GM19351 (cell line): Measurements from ENCODE around the gene RSPO3.

ENCODE experiments used
- ATAC-seq: cut with Tn5 transposase; IDR thresholded peaks from one replicate; pipeline ENCODE4 v1.9.1; 2021; ENCODE audit warnings: mild to moderate bottlenecking, moderate library complexity; ENCODE audit not compliant: unreplicated experiment

The RSPO3 gene

DNA sequence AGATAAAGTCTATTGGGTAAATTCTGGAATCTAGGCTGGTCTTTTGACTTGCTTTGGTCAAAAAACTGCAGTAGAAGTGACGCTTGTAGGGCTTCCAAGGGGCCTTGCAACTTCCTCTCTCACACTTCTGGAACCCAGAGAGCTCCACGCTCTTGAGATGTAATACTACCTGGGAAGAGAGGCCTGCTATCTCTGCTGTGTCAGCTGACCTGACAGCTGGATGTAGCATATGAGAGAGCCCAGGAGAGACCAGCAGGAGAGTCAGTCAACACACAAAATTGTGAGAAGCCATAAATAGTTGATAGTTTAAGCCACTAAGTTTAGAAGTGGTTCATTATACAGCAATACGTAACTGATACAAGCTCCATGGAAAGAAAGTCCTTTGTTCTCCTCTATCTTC, 7.8 kb upstream of the RSPO3 start:
- ATAC-seq: no peak

DNA sequence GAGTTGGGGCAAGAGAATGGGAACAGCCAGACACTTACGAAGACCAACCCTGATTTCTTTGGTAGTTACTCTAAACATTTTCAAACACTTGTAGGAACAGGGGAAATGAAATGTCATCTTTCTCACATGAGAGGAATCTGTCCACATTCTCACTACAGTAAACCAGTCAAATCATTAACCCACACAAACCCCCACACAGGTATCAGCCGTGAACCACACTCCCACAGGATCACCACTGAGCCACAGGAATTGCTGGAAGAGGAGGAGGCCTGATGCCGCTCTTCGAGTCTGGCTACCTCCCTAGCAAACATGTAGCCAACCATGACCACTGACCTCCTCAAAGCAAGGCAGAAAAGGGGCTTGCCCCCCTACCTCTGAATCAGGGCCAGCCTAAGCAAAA, 6.9 kb upstream of the RSPO3 start:
- ATAC-seq: no peak

DNA sequence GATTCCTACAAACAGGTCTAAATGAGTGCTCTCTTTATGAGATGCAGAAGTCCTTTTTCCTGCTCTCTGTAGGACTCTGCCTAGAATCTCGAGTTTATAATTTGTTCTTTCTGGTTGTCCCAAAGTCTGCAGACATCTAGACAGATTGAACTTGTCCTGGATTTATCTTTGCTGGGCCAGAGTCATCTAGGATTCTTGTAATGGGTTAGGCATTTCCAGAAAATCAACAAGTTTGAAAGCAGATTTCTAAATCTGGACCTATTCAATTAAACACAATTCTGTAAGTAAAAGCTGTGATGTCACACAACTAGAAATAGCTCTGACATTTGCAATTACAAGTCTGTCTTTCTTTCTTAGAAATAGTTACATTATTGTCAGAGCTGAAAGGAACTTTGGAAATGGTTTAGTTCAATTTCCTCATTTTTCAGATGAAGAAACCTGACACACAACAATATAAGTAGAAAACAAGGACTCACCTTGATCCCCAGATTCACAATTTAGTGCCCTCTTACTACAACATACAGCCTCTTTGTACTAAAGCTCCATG, 4.2 kb upstream of the RSPO3 start:
- no peak for ATAC-seq

DNA sequence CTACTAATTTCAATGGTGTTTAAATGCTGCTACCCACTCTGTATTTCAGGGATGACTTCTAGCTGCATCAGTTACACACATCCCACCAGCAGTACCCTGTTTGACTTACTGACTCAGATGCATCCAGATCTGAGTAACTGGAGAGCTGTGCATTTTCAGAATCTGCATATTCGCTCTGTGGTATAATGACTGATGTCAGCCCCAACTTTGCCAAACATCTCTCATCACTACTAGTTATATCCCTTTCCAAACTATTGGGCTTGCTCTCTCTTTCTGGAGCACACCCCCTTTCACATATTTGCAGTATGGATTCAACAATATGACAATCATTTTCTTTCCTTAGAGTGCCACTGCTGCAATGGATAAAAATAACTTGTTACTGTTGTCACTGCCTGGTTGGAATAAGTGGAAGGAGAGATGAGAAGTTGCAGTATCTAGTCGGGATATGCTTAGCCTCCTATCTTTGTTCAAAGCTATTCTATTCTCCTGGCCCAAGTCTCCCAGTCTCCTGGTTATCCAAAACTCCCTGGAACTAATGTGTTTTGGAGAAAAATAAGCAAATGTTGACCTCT, 3.3 kb upstream of the RSPO3 start:
- ATAC-seq: no peak

DNA sequence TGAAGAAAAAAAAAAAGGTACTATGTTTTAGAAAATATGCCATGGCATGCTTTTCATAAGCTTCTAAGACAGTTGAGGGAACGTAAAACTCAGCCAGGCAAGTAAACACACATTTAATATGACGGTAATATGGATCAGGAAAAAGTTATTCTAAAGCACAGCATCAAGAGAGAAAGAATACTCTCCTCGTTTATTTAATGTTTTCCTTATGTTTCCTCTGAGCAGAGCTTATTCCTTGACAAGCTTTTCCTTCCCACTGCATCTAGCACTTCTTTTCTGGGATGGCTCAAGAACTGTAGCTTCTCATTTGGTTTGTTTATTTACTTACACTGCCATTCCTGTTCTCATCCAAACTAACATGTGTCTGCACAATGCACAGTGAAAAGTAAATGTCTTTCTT, 2.7 kb upstream of the RSPO3 start:
- ATAC-seq: no peak

DNA sequence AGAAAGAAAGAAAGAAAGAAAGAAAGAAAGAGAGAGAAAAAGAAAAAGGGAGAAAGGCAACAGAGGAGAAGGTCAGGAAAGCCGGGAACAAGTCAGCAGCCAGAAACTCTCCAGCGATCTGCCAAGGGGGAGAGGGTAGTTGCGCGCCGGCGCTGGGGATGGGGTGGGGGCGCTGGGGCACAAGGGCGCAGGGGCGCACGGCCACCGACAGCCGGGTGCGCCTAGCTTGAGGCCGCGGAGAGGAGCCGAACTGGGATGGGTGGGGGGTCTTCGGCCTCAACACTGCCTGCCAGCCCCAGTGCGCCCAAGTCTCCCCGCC, 533 bp upstream of the RSPO3 start:
- ATAC-seq: no peak

DNA sequence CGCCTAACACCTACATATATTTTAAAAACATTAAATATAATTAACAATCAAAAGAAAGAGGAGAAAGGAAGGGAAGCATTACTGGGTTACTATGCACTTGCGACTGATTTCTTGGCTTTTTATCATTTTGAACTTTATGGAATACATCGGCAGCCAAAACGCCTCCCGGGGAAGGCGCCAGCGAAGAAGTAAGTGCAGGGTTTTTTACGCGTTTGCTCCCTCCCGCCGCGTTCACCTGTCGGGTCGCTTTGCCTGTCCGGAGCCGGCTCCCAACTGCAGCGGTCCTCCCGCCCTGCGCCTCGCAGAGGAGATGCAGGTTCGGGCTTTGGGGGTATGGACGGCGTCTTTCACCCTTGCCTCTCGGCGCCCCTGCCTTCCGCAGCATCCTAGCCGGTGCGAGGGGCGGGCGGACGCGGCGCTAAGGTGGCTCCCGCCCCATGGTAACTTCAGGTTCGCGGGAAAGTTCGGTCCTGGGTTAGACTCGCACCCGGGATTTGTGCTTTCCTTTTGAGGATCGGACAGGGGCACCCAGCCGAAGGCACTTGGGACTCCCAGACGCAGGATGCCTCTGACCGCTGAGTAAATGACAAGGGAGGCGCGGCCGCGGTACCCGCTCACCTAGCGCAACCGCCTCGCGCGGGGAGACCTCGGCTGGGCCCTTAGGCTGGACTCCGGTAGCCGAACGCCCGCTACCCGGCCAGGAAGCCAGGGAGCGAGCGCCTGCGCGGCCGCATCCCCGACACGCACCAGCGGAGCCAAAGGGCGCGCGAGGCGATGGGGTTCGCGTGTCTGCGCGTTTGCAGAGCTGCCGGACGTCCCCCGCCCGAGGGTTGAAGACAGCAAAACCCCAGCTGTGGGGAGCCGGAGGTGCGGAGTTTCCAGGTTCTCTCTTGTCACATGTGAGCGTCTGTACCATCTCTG, 891 bp downstream of the RSPO3 start:
- ATAC-seq: peak; percentile 40

DNA sequence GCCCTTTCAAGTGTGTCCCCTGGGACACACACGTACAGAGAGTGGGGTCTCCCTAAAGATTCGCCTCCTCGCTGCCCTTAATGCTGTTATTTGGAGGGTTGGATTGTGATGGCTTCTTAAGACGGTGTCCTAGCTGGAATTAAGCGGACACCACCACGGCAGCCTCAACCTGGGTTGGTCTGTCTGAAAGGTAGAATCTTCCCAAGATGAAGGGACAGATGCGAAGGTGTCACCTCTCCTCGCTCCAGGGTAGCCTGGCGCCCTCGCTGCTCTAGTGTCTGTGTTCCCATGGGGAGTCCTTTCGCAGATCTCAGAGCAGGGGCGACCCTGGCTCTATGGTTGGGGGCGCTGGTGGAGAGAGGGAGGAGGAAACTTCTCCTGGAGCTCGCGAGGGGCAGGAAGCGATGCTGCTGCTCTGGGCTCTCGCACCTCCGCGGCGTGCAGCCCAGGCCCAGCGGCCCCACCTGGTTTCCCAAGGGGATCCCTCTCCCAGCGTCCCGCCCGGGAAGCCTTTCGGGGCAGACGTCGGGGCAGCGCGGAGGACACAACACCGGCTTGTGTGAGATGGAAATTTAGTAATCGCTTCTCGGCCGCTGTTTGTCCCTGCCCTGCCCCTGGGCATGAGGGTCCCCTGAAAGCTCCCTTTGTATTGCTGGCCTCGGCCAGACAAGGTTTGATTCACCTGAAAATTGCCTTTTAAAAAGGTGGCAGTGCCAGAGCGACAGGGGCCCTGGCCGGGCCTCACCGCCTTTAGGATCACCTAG, 1.7 kb downstream of the RSPO3 start:
- peak; percentile 8 for ATAC-seq

DNA sequence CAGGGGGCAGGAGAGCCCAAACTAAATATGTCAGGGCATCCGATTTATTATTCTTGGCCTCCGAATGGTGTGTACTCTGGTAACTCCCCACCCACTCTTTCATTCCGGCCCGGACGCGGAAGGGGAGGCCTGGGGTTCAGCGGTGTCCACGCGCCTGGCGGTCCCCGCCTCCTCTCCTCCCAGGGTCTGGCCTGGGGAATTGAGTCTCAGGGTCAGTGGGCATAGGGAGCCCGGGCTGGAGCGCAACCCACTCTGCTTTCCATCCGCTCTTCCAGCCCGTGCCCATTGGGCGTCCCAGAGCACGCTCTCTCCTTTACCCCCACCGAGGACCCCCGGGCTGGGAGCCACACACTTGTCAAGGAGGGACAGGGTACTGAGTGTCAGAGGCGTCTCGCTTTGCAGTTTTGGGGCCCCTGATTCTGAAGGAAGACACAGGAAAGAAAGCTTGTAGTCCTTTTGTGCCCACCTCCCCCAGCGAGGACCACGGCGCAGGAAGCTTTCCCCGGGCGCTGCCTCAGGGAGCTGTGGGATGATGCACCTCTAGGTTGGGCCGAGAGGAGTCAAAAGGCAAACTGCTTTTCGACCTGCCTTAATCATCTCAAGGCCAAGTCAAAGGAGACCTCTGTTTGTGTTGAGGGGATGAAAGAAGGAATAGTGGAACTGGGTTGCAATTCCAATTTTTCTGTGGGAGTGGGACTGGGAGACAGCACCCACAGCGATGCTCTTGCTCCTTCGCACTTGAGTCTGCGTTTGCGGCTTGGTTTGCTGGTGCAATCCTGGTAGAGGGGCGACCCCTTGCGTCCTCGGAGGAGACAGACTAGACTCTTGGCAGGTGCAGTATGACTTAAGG, 2.5 kb downstream of the RSPO3 start:
- peak; percentile 77 for ATAC-seq

DNA sequence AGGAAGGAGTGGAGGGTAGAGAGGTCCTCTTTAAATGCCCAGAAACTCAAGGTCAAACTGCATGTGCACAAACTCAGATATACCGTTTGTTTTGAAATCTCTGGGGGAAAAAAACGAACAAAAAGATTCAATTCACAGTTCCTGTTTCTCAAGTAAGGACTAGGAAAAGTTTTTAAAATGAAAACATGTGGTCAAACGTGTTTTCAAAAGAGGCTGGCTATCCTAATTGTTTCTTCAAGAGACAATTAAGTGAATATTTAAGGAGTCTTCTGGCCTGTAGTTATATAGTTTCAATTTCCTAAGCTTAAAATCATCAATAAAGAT, 3.1 kb downstream of the RSPO3 start:
- no peak for ATAC-seq

DNA sequence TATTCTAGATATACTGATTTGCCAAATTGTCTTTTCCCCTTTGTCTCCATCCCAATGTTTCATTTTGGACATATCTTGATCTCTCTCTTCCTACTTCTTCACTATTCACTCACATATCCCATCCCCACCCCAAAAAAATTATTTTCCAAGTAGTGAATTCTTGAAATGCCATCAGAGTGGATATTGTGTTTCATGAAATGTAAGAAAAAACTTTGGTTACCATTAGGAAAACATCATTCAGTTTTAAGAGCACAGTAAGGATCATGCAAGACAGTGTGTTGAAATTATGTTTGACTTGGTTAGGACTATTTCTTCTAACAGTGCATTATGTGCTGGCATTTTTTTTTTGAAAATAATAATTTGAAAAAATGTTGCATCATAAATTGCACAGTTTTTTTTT, 5.7 kb downstream of the RSPO3 start:
- no peak for ATAC-seq

DNA sequence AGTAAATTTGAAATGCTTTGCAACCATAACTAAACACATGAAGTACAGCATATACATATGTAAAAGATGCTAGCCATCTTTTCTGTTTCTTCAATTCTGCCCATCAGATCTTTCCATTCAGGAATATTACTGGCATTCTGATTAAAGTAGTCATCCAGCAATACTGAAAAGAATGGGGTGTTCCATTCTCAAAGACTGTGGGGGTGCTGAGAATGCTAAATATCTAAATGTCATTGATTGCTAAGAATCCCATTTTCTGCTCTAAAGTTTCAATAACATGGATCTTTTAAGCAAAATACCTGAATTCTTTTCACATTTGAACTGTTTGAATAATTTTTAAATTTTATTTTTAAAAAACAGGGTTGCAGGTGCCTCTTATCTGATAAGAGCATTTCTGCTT, 6.2 kb downstream of the RSPO3 start:
- no peak for ATAC-seq

DNA sequence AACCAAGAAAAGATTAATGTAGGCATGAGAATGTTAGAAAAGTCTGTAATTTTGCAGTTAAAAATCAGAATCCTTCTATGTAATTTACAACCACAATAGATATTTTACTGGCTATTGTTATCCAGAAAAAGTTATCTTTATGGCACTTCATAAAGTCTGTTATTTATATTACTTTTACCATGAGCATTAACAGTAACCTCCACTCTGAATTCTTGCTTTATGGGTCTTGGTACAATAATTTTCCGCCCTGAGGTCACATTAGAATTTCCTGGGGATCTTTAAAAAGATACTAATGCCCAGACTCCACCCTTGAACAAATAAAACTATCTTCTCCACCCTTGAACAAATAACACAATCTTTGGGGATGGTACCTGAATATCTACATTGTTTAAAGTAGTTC, 9.6 kb downstream of the RSPO3 start:
- ATAC-seq: no peak

DNA sequence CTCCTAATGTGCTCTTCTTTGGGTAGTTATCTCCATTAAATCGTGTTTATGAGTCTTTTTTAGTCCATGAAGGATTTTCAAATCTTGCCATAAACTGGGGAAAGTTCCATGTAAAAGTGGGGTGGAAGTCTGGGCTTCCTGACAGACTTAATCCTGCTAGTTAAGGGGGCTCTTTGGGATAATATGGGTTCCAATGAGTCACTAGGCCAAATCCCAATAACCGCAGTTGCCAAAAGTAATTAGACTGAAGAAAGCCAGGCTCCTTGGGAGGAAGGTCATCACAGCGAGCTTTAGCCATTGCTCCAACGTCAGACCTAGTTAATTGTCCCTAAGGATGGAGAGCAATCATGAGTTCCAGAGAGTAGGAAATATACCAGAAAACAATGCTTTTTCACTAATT, 10.8 kb downstream of the RSPO3 start:
- no peak for ATAC-seq

DNA sequence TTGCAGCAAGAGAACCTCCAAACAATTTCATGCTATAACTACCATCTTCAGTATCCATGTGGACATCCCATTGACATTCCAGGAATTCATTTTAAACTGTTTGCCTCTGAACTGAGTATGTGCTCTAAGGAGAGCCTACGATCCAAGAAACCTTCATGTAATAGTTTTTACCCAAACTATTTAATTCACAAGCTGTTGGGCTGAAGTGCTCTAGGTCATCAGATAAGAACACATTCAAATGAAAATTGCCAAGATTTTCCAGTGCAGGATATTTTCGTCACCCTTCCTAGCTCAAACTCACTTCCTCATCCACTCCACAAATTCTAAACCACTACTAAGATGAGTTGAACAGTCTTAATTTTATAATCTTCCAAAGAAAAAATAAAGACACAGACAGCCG, 12.8 kb downstream of the RSPO3 start:
- no peak for ATAC-seq

DNA sequence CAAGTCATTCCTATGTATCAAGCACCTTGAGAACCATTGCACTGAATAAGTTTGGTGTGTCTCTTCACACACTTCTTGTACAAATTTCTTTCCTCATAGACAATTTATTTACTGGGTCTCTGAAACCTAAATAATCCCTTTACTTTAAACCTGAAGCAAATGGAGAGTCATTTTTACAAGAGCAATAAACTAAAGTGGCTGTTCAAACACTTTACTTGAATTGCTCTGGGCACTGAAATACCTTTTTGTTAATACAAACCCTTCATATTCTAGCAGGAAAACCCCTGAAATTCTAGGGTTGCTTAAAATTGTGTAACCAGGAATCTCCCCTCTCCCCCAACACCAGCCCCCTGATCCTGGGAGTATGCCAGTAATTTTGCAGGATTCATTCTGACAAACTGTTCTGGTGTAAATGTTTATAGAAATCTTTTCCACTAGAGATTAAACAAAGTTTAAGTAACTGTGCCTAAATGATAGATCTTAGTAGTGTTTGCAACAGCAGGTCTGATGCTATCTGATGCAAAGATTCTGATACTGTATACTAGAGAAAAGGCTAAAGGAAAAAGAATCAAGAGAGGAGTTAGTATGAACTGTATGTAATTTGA, 13.4 kb downstream of the RSPO3 start:
- no peak for ATAC-seq

DNA sequence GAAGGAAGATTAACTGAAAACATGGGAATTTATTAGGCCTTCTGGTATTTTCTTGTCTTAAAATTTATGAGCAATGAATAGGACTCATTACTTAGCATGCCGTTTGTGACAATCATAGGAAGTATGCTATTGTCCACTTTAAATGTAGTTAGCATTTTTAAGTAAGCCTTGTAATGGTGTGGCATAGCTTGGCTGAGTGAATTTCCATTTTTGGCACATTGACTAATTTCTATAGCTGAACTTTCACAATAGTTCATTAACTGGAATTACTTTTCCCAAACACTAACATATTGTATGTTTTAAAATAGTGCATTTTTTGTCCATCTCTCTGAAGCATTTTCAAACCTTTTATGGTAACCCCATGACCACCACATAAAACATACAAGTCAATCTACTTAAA, 15.7 kb downstream of the RSPO3 start:
- ATAC-seq: no peak

DNA sequence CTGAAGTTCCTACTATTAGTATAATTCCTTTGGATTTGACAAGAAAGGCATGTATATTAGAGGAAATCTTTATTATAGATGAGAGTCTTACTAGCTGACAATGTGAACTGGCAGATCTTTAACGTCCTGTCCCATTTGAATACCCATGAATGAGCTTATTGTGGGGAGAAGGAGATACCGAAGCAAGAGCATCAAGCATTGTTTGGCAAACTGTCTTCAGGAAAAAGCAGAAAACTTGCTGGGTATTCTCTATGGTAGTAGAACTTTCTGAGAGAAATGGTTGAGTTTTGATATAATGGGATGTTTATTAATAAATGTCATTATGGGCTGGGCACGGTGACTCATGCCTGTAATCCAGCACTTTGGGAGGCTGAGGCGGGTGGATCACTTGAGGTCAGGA, 18.3 kb downstream of the RSPO3 start:
- ATAC-seq: no peak

DNA sequence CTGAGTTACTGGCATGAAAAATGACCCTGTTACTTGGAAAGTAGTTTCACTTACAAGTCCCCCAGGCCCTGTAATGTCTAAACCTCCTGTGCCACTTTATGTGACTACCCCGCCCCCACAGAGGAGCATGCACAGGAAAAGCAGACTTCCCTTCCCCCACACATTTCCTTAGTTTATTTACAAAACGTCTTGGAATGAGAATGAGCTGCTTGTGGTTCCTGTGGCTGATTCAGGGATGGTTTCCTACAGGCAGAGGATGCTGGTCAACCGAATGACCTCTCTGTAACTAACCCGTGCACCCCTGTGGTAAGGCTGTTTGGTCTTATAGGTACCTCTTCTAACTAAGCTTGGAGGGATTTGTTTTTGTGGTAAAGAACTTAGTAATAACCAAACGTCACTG, 28.5 kb downstream of the RSPO3 start:
- ATAC-seq: no peak

DNA sequence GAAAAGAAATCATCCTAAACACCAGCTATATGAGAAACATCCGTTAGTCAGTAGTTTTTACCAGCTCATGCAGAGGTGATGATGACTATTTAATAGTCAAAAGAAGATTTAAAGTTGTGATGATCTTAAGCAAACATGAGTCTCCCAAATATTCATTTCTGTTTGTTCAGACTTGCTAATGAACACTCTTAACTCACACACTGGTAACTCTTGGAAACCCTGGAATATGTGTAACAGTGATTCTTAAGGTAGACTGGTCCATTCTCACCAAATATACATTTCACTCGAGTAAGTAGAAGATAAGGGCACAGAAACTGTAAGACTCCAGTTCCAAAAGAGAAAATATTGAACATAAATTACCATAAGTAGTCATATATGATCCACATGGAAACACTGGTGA, 29.1 kb downstream of the RSPO3 start:
- ATAC-seq: no peak

DNA sequence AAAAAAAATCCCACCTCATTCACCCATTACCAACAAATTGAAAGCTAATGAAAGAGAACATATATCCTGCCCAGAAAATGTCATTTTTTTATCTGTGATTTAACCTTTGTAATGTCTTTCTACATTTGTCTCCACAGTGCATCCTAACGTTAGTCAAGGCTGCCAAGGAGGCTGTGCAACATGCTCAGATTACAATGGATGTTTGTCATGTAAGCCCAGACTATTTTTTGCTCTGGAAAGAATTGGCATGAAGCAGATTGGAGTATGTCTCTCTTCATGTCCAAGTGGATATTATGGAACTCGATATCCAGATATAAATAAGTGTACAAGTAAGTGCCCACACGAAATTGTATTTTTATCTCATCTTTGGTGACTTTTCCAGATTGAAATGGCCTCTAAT, 30.0 kb downstream of the RSPO3 start:
- no peak for ATAC-seq
